ENCODE results near the gene CCDC27.

Gene CCDC27

DNA sequence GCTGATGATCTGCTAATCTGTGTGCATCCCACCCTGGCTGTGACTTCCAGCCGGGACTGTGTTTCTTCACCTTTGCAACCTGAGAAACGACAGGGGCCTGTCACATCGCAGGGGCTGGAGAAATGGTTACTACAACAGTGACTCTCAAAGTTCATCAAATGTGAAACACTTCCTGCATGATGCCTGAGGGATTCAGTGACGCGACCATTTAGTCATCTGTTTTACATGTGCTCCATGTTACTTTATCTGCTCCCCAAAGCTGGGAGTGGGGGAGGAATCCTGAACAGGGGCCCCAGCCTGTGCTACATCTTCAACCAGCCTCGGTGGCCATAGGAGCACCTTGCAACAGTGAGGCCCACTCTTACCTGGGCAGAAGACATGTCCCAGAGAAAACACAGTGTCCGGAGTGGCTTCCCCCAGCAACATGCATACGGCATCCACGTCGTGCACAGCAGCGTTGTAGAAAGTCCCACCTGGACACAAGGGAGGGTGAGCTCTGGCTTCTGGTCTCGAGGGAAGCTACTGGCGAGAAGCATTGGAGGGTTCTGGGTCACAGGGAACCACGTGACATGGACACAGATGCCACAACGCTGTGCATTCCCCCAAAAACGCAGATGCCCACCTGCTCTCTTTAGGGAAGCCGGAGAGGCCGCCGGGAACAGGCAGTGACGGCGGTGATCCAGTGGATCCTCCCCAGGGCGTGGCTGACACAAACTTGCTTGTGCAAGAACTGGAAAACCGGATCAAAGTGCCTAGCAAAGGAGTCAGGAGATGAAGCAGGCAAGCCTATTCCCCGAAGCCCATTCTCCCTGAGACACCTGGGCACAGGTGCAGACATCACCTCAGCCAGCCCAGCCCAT, 9.6 kb upstream of the CCDC27 start:
- TF ChIP-seq, protein P1, sequence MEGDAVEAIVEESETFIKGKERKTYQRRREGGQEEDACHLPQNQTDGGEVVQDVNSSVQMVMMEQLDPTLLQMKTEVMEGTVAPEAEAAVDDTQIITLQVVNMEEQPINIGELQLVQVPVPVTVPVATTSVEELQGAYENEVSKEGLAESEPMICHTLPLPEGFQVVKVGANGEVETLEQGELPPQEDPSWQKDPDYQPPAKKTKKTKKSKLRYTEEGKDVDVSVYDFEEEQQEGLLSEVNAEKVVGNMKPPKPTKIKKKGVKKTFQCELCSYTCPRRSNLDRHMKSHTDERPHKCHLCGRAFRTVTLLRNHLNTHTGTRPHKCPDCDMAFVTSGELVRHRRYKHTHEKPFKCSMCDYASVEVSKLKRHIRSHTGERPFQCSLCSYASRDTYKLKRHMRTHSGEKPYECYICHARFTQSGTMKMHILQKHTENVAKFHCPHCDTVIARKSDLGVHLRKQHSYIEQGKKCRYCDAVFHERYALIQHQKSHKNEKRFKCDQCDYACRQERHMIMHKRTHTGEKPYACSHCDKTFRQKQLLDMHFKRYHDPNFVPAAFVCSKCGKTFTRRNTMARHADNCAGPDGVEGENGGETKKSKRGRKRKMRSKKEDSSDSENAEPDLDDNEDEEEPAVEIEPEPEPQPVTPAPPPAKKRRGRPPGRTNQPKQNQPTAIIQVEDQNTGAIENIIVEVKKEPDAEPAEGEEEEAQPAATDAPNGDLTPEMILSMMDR (IDR thresholded peaks at IDR 0.05; ENCODE audit: insufficient read depth, low read depth, low read length, missing control alignments), result no peak
- peak; percentile 27 for DNase-seq (ENCODE audit: low read depth)
- H3K4me3 ChIP-seq (ENCODE audit: low read length), result no peak overlapping the region

DNA sequence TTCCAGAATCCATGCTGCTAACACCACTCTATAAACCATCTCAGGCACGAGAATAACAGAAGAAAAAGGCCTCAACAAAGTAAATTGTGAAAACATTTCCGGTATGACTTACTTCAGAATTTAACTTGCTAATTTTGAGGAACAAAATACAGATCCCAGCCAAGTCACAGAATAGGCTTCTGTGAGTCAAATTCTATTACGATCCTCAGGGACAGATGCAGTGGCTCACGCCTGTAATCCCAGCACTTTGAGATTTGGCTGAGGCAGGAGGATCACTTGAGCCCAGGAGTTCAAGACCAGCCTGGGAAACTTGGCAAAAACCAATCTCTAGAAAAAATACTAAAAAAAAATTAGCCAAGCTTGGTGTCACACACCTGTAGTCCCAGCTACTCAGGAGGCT, 8.8 kb upstream of the CCDC27 start:
- no peak overlapping the region for H3K4me3 ChIP-seq (ENCODE audit: low read length)
- no peak for DNase-seq (ENCODE audit: low read depth)
- TF ChIP-seq, protein P1 (IDR thresholded peaks at IDR 0.05; ENCODE audit: insufficient read depth, low read depth, low read length, missing control alignments), result no peak

DNA sequence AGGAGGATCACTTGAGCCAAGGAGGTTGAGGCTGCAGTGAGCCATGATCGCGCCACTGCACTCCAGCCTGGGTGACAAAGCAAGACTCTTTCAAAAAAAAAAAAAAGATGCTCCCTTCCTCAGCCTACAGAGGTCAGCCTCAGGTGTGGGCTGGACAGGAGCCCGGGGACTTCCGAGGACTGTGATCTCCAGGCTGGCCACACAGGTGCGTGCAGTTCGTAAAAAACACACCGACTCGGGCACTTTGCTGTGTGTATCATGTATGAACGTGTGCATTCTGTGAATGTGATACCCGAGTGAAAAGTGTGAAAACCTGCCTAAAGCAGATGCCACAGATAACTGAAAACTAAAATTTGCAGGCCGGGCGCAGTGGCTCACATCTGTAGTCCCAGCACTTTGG, 8.4 kb upstream of the CCDC27 start:
- H3K4me3 ChIP-seq (ENCODE audit: low read length), result no peak overlapping the region
- no peak for DNase-seq (ENCODE audit: low read depth)
- TF ChIP-seq, protein P1 (IDR thresholded peaks at IDR 0.05; ENCODE audit: insufficient read depth, low read depth, low read length, missing control alignments), result no peak

DNA sequence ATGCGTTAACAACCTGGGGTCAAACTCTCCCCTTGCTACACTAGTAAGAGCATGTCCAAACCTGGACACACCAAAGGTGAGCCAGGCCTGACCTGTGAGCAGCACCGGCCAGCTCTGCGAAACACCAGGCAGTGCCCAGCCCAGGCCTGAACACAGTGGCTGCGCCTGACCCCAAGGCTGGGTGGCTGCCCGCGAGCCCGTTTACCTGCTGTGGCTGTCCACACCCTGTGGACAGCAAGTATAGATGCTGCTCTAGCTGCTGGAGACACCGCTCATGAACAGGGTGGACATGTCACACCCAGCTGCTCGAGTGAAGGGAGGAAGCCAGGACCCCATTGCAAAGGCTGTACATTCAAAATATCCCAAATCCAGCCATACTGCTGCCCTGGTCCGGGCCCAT, 7.6 kb upstream of the CCDC27 start:
- TF ChIP-seq, protein P1 (IDR thresholded peaks at IDR 0.05; ENCODE audit: insufficient read depth, low read depth, low read length, missing control alignments), result no peak
- no peak for DNase-seq (ENCODE audit: low read depth)
- H3K4me3 ChIP-seq (ENCODE audit: low read length), result no peak overlapping the region

DNA sequence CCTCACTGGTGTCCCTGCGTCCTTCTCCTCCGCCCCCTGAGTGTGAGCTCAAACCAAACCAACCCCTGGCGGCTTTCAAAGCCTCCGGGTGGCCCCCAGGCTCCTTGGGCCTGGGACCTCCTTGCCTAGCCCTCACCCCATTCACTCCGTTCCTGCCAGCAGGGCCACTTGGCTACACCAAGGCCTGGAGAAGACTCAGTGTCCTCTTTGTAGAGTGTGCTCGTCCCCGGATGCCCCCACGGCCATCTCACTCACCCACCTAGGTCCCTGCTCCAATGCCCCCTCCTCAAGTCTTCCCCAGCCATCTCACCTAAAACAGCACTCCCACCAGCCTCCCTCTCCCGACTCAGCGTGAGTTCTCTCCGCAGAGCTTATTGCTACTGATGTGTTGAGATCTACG, 7.2 kb upstream of the CCDC27 start:
- no peak for DNase-seq (ENCODE audit: low read depth)
- H3K4me3 ChIP-seq (ENCODE audit: low read length), result no peak overlapping the region
- TF ChIP-seq, protein P1 (IDR thresholded peaks at IDR 0.05; ENCODE audit: insufficient read depth, low read depth, low read length, missing control alignments), result no peak

DNA sequence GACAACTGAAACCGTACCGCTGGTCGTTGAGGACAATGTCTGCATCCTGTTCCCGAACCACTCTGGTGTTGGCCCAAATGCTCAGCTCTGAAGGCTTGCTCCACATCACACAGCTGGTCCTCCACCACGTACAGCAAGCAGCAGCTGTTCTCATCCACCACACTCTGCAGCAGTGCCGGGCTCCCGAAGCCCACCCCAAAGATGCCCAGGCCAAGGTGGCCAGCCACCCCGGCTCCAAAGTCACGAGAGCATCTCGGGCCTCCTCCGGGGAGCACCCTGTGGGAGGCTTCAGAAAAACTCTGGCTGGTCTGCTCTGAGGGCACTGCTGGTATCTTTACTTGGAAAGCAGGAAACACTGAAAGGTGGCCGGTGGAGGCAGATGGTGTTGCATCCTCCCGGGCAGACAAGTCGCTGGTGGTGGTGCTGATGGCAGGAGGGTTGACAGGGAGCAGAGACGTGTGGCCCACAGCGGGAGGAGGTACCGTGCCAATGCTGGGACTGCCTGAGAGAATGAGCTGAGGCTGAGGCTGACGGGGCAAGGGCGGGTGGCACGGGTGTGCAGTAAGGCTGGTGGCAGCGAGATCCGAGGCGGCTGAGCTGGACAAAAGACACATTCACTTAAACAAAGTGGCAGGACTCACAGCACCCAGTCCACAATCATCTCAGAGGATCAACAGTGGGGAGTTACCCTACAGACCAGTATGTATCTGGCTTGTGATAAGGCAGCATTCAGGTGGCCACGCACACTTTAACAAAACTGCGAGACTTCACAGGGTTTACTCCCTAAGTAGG, 6.5 kb upstream of the CCDC27 start:
- peak overlapping the region; percentile 53 for H3K4me3 ChIP-seq (ENCODE audit: low read length)
- DNase-seq (ENCODE audit: low read depth), result no peak
- TF ChIP-seq, protein P1 (IDR thresholded peaks at IDR 0.05; ENCODE audit: insufficient read depth, low read depth, low read length, missing control alignments), result no peak
